ENCODE data around the gene MZF1.

The MZF1 gene

DNA sequence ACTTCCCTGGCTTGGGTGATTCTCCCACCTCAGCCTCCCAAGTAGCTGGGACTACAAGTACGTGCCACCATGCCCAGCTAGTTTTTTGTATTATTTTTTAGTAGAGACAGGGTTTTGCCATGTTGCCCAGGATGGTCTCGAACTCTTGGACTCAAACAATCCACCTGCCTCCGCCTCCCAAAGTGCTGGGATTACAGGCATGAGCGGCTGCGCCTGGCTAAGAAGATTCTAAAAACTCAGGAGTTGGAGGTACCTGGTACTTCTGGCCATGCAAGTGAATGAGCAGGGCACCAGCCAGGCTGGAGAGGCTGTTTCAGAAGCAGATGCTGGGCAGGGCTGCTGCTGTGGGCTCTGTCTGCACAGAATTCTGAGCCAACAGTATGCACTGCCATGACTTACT lies 6.1 kb downstream of the MZF1 start:
- Histone ChIP-seq H3K27me3 (no peaks in the 10 kb centered on the region), H3K4me3 (no peak overlapping the region), H3K9me3 (no peaks in the 10 kb centered on the region), H3K27ac (no peak overlapping the region), H3K36me3 (peaks cover 0 to 41% (median 9%) of the 10 kb centered on the region in 3 donors), H3K4me1 (peaks cover 0 to 21% (median 21%) of the 10 kb centered on the region in 4 donors)
- no peak for DNase-seq
- intact Hi-C loops (cut with DNase I; ENCODE audit: low total_unique reads) = no loop called here
- TF ChIP-seq, protein P1, sequence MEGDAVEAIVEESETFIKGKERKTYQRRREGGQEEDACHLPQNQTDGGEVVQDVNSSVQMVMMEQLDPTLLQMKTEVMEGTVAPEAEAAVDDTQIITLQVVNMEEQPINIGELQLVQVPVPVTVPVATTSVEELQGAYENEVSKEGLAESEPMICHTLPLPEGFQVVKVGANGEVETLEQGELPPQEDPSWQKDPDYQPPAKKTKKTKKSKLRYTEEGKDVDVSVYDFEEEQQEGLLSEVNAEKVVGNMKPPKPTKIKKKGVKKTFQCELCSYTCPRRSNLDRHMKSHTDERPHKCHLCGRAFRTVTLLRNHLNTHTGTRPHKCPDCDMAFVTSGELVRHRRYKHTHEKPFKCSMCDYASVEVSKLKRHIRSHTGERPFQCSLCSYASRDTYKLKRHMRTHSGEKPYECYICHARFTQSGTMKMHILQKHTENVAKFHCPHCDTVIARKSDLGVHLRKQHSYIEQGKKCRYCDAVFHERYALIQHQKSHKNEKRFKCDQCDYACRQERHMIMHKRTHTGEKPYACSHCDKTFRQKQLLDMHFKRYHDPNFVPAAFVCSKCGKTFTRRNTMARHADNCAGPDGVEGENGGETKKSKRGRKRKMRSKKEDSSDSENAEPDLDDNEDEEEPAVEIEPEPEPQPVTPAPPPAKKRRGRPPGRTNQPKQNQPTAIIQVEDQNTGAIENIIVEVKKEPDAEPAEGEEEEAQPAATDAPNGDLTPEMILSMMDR (IDR thresholded peaks at IDR 0.05) = no peak

DNA sequence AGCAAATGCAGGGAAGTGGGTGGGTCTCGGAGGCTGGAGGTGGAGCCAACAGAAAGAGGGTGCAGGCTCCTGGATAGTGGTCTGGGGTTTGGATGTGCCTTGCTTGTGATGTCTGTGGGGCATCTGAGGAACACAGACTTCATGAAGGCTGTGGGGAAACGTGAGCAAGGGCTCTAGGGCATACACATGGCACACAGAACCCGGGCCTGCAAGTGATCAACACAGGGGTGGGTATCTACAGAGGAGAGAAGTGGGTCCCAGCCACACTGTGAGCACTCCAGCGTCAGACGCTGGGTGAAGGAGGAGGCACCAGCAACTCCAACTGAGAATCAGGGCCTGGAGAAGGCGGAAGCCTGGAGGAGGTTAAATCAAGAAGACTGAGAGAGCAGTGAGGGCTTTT lies 9.3 kb downstream of the MZF1 start:
- Histone ChIP-seq H3K36me3 (peaks cover 0 to 23% (median 5%) of the 10 kb centered on the region in 3 donors), H3K27me3 (no peaks in the 10 kb centered on the region), H3K9me3 (no peaks in the 10 kb centered on the region), H3K4me1 (peaks cover 0 to 39% (median 35%) of the 10 kb centered on the region in 4 donors), H3K27ac (no peak overlapping the region), H3K4me3 (no peak overlapping the region)
- no peak for DNase-seq
- intact Hi-C loops (cut with DNase I; ENCODE audit: low total_unique reads) = no loop called here
- TF ChIP-seq, protein P1 (IDR thresholded peaks at IDR 0.05) = no peak

DNA sequence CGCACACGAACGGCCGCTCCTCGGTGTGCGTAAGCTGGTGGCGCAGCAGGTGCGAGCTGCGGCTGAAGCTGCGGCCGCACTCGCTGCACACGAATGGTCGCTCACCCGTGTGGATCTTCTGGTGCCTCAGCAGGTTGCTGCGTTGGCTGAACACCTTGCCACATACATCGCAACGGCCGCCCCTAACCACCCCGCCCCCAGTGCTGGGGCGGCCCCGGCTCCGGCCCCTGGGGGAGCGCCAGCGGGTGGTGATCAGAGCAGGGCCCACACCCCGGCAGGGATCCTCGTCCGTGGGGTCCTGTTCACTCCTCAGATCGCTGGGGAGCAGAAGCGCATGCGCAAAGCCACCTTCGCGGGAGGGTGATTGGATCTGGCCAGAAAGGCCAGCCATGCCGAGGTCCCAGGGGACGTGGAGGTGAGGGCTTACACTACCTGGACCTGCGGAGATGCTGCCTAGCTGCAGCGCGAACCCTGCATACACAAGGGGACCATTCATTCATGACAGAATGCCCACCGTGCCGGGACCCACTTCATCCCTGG lies 10.0 kb downstream of the MZF1 start:
- TF ChIP-seq, protein P1 (IDR thresholded peaks at IDR 0.05) = no peak
- no peaks in the 10 kb centered on the region for H3K27me3 ChIP-seq
- peak in 1 of 2 donors; percentile 69 for DNase-seq
- intact Hi-C loops (cut with DNase I; ENCODE audit: low total_unique reads) = no loop called here
- peaks cover 0 to 39% (median 35%) of the 10 kb centered on the region in 4 donors for H3K4me1 ChIP-seq
- no peaks in the 10 kb centered on the region for H3K9me3 ChIP-seq
- peak overlapping the region; percentile 25 to 74 for H3K27ac ChIP-seq
- peaks cover 0 to 16% (median 5%) of the 10 kb centered on the region in 3 donors for H3K36me3 ChIP-seq
- peak overlapping the region; percentile 48 to 51 for H3K4me3 ChIP-seq

DNA sequence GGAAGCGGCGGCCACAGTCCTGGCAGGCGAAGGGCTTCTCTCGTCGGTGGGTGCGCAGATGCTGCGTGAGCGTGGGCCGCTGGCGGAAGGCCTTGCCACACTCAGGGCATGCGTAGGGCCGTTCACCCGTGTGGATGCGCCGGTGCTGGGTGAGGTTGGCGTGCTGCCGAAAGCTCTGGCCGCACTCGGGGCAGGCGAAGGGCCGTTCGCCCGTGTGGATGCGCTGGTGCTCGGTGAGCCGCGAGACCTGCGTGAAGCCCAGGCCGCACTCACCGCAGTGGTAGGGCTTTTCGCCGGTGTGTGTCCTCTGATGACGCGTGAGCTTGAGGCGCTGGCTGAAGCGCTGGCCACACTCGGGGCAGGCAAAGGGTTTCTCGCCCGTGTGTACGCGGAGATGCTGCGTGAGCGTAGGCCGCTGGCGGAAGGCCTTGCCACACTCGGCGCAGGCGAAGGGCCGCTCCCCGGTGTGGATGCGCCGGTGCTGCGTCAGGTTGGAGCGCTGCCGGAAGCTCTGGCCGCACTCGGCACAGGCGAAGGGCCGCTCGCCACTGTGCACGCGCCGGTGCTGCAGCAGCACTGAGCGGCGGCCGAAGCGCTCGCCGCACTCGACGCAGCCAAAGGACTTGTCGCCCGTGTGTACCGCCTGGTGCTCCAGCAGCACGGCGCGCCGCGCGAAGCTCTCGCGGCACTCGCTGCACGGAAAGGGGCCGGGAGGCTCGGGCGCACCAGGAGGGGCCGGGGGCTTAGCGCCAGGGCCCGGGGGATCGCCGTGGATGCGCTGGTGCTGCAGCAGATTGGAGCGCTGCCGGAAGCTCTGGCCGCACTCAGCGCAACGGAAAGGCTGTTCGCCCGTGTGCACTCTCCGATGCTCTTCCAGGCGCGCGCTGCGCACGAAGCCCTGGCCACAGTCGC lies 10.8 kb downstream of the MZF1 start:
- H3K9me3 ChIP-seq = no peaks in the 10 kb centered on the region
- peak overlapping the region; percentile 25 to 74 for H3K27ac ChIP-seq
- TF ChIP-seq, protein P1 (IDR thresholded peaks at IDR 0.05) = no peak
- peaks cover 0 to 11% (median 3%) of the 10 kb centered on the region in 3 donors for H3K36me3 ChIP-seq
- peak in 1 of 2 donors; percentile 74 for DNase-seq
- H3K27me3 ChIP-seq = no peaks in the 10 kb centered on the region
- H3K4me3 ChIP-seq = peak overlapping the region; percentile 48 to 51
- H3K4me1 ChIP-seq = peaks cover 0 to 42% (median 38%) of the 10 kb centered on the region in 4 donors
- intact Hi-C loops (cut with DNase I; ENCODE audit: low total_unique reads) = no loop called here

DNA sequence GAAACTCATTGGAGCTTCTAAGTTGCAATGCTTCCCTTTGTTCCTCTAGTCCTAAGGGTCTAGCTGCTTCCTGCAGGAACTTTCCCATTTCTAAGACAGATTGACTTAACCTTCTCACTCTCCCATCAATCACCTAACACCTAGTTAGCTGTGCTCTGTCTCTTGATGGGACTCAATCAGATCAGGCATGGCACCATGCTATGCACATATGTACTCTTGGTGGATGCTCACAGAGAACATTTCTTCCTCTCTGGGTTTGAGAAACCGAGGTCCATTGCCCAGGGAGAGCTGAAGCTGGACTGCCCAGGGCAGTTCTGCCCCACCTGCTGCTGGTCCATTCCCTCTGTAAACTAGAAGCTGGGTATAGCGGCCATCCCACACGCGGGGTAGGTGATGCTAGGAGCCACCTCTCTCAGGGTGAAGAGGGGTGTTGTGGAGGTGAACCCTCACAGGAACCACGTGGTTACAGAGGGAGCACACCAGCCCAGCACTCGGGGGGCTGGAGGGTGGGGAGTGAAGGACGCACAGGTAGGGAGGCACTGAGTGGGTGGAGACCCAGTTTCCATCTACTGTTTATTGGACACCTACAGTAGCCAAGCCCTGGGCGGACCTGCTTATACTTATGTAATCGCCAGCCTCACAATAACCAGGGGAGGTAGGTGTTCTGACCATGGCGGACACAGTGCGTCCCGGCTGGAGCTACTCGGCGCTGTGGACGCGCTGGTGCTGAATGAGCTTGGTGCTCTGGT lies 11.6 kb downstream of the MZF1 start:
- peaks cover 0 to 50% (median 46%) of the 10 kb centered on the region in 4 donors for H3K4me1 ChIP-seq
- TF ChIP-seq, protein P1 (IDR thresholded peaks at IDR 0.05) = no peak
- H3K27ac ChIP-seq = peak overlapping the region; percentile 25 to 74
- peak overlapping the region; percentile 48 to 51 for H3K4me3 ChIP-seq
- peak in 1 of 2 donors; percentile 58 for DNase-seq
- H3K9me3 ChIP-seq = no peaks in the 10 kb centered on the region
- intact Hi-C loops (cut with DNase I; ENCODE audit: low total_unique reads) = no loop called here
- peaks cover 3 to 11% (median 7%) of the 10 kb centered on the region in 3 donors for H3K36me3 ChIP-seq
- H3K27me3 ChIP-seq = no peaks in the 10 kb centered on the region

Measured in tibial artery (tissue), 4 donors.